Myocyte (in vitro differentiated cells): ENCODE results near the gene KLK8. TPM values are rescaled to one million over a fixed set of nuclear protein-coding genes. Genes with fewer than 3 reads are reported as not detected.

ENCODE experiments used
- DNase-seq: peaks from one replicate; pipeline ENCODE4 v3.0.0-alpha.2; 2012; ENCODE audit warnings: low read depth
- total RNA-seq: library from RNA; depleted of rRNA; stranded (reverse); fragments of >200 nt; gene quantifications from 2 replicates; pipeline ENCODE4 v1.2.3, GENCODE V29; 2014

KLK8 gene
- total RNA-seq, 1 donor from 2014 or later: not detected

DNA sequence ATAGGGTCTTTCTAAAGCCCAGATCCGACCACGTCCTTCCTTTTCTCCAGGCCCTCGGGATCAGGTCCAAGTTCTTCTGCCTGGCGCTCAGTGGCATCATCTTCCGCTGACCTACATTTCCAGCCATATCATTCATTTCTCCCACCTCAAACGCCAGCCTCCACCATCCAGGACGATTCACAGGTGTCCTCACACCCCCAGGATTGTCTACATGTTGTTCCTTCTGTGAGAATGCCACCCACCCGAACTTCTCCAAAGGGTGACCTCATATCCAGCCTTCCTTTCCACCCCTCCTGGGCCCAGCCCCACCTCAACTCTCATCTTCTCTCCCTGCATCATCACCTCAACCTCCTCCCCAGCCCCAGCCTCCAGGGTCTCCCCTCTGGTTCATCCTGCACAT lies 43.8 kb downstream of the KLK8 start:
- no peak for DNase-seq

DNA sequence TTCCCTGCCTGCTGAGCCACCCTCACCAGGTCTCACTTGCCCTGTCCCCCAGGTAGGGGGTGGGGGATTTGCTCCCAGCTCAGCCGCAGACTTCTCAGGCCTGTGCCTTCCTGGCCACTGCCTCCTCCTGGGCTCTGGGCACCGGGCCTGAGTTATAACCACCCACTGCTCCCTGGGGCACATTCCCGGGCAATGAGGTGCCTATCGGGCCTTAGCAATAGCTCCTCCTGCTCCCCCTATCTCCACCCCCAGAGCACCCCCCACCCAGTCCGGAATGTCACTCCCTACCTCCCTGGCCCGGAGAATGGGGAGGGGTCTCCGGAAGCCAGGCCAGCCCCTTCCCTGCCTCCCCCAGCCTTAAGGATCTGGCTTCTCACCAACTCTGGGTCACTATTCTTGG lies 48.5 kb downstream of the KLK8 start, which contains the start of gene KLK5:
KLK5 (minus strand) TSS at position 129 of the 400 bp plus-strand sequence. CDS start 381 bp downstream, outside the sequence.
- no peak for DNase-seq

DNA sequence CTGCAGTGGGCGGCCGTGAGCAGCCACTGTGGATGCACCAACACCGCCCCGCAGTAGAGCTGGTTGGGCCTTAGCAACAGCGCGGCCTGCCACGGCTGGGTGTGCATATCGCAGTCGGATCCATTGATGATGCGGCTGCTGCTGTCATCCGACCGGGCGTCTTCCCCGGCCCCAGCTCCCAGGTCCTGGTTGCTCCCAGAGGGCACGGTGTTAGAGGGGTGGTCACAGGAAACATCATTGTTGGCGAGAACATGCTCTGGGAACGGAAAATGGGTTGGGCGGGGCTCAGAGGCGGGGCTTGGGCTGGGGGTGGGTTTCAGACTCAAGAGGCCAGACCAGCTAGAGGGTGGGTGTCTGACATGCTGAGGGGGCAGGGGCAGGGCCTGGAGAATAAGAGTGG lies 51.5 kb downstream of the KLK8 start:
- DNase-seq: no peak

DNA sequence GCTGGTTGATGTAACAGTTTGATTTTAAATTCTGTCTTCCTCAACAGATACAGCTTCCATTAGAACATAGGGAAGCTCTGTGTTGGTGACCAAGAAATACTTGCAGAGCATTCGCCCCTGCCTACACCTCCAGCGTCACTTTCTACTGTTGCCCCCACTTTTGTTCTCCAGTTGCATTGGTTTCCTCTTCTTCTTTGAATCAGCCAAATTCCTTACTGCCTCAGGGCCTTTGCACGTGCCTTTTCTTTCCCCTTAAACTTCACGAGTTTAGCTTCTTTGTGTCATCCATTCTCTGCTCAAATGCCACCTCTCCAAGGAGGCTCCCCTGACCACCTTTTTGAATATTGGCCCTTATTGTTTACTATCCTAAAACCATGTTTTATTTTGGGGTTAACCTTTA lies 54.3 kb downstream of the KLK8 start:
- DNase-seq: no peak

Other genes with a start within 250 kb of the KLK8 start
- not detected in 2 replicates for gene GPR32, start 231.1 kb downstream of the KLK8 start, total RNA-seq
- not detected in 2 replicates for gene ACP4, start 211.2 kb downstream of the KLK8 start, total RNA-seq
- not detected in 2 replicates for gene KLK1, start 177.8 kb downstream of the KLK8 start, total RNA-seq
- not detected in 2 replicates for gene KLK15, start 168.0 kb downstream of the KLK8 start, total RNA-seq
- not detected in 2 replicates for gene KLK3, start 146.7 kb downstream of the KLK8 start, total RNA-seq
- gene KLK2, start 128.2 kb downstream of the KLK8 start, total RNA-seq: not detected in 2 replicates
- gene KLK4, start 90.2 kb downstream of the KLK8 start, total RNA-seq: not detected in 2 replicates
- gene KLK5, start 48.6 kb downstream of the KLK8 start, total RNA-seq: not detected in 2 replicates
- gene KLK6, start 32.0 kb downstream of the KLK8 start, total RNA-seq: not detected in 2 replicates
- gene KLK7, start 17.7 kb downstream of the KLK8 start, total RNA-seq: not detected in 2 replicates
- gene KLK10, start 18.1 kb upstream of the KLK8 start, total RNA-seq: not detected in 2 replicates
- gene KLK11, start 25.0 kb upstream of the KLK8 start, total RNA-seq: not detected in 2 replicates
- not detected in 2 replicates for gene KLK12, start 33.4 kb upstream of the KLK8 start, total RNA-seq
- not detected in 2 replicates for gene KLK13, start 63.5 kb upstream of the KLK8 start, total RNA-seq
- gene KLK14, start 81.3 kb upstream of the KLK8 start, total RNA-seq: not detected in 2 replicates
- gene CTU1, start 106.8 kb upstream of the KLK8 start, total RNA-seq: 16.2 and 17.8 TPM in 2 replicates
- gene SIGLEC9, start 123.3 kb upstream of the KLK8 start, total RNA-seq: not detected in 2 replicates
- gene SIGLEC7, start 140.7 kb upstream of the KLK8 start, total RNA-seq: not detected in 2 replicates
- 0.21 TPM in 1 of 2 replicates, not detected in the other for gene CD33, start 223.5 kb upstream of the KLK8 start, total RNA-seq
- gene SIGLECL1, start 249.5 kb upstream of the KLK8 start, total RNA-seq: not detected in 2 replicates